SK-N-SH (cell line): ENCODE data around the gene OR56A1.

Experiments
- MXI1 ChIP-seq: IDR thresholded peaks from 2 replicates; pipeline ENCODE4 v1.6.1; 2012; ENCODE audit warnings: mild to moderate bottlenecking, low read depth, low read length, improper control_type of control experiment
- TF ChIP-seq, protein P1 (sequence below): fragments of 150-350 bp; IDR thresholded peaks from 2 replicates; pipeline ENCODE4 v1.6.1; 2017; ENCODE audit warnings: antibody characterized with exemption, low read length, low read depth, borderline replicate concordance

- no peak for TF ChIP-seq MXI1
- TF ChIP-seq, protein P1, sequence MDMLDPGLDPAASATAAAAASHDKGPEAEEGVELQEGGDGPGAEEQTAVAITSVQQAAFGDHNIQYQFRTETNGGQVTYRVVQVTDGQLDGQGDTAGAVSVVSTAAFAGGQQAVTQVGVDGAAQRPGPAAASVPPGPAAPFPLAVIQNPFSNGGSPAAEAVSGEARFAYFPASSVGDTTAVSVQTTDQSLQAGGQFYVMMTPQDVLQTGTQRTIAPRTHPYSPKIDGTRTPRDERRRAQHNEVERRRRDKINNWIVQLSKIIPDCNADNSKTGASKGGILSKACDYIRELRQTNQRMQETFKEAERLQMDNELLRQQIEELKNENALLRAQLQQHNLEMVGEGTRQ = no peak
Measured at GRCh38 chr11:5992604-5993251, 37.8 kb downstream of the OR56A1 start.
